ENCODE data around the gene ZNF497. TPM values are rescaled to one million over a fixed set of nuclear protein-coding genes. Genes with fewer than 3 reads are reported as not detected.
A peak's percentile ranks its signal among the peaks of the same experiment; 100 is the strongest.

ZNF497 gene
- total and polyA plus RNA-seq, 9 of the 15 experiments (the other 6 are each of a cell fraction or from before 2014, with no cell fraction given): 0.06 to 0.98 (median 0.44) TPM; not detected in 1

DNA sequence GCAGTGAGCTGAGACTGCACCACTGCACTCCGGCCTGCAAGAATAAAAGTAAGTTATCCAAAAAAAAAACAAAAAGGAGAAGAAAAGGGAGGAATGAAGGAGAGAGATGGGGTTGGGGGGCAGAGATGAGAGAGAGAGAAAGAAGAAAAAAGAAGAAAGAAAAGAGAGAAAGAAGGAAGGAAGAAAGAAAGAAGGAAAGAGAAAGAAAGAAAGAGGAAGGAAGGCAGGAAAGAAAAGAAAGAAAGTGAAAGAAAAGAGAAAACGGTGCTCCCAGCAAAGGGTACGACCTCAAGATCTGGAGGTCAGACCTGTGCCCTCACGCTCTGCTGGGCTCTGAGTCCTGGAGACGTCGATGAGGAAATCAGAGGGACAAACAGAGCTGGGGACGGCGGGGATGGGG, 13.0 kb downstream of the ZNF497 start:
- WGBS (ENCODE audit: insufficient coverage, low coverage, missing lambda C conversion rate): 74% methylated on average over 4 of the region's 8 CpGs
- H3K9me3 ChIP-seq (replicated peaks; ENCODE audit: control insufficient read depth, insufficient read depth, low read depth, low read length): no peaks in the 10 kb centered on the region
- in situ Hi-C loops (cut with MboI) (no loop called here), intact Hi-C loops (cut with micrococcal nuclease) (no loop called here)
- H3K36me3 ChIP-seq (ENCODE audit: control insufficient read depth, insufficient read depth, low read length): no peaks in the 10 kb centered on the region
- no peak for DNase-seq (ENCODE audit: extremely low read depth in 1 of 4, low spot score in 3 of 4)
- no peak overlapping the region for H3K4me2 ChIP-seq (ENCODE audit: insufficient read depth, low read length)
- H3K27me3 ChIP-seq (ENCODE audit: control insufficient read depth in 2 of 2, insufficient read depth in 2 of 2, low read length in 2 of 2): no peaks in the 10 kb centered on the region
- H3K4me1 ChIP-seq (replicated peaks in 1 of 2; ENCODE audit: control insufficient read depth in 2 of 2, insufficient read depth in 2 of 2, low read length in 2 of 2): peaks cover 5 to 25% of the 10 kb centered on the region in 2 experiments; a peak in 4 of 5 replicates
- TF ChIP-seq, protein P1, sequence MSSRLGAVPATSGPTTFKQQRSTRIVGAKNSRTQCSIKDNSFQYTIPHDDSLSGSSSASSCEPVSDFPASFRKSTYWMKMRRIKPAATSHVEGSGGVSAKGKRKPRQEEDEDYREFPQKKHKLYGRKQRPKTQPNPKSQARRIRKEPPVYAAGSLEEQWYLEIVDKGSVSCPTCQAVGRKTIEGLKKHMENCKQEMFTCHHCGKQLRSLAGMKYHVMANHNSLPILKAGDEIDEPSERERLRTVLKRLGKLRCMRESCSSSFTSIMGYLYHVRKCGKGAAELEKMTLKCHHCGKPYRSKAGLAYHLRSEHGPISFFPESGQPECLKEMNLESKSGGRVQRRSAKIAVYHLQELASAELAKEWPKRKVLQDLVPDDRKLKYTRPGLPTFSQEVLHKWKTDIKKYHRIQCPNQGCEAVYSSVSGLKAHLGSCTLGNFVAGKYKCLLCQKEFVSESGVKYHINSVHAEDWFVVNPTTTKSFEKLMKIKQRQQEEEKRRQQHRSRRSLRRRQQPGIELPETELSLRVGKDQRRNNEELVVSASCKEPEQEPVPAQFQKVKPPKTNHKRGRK (tag; IDR thresholded peaks at IDR 0.05): peak; percentile 48; the same call in 1 of the 2 replicates
- TF ChIP-seq, protein P2, sequence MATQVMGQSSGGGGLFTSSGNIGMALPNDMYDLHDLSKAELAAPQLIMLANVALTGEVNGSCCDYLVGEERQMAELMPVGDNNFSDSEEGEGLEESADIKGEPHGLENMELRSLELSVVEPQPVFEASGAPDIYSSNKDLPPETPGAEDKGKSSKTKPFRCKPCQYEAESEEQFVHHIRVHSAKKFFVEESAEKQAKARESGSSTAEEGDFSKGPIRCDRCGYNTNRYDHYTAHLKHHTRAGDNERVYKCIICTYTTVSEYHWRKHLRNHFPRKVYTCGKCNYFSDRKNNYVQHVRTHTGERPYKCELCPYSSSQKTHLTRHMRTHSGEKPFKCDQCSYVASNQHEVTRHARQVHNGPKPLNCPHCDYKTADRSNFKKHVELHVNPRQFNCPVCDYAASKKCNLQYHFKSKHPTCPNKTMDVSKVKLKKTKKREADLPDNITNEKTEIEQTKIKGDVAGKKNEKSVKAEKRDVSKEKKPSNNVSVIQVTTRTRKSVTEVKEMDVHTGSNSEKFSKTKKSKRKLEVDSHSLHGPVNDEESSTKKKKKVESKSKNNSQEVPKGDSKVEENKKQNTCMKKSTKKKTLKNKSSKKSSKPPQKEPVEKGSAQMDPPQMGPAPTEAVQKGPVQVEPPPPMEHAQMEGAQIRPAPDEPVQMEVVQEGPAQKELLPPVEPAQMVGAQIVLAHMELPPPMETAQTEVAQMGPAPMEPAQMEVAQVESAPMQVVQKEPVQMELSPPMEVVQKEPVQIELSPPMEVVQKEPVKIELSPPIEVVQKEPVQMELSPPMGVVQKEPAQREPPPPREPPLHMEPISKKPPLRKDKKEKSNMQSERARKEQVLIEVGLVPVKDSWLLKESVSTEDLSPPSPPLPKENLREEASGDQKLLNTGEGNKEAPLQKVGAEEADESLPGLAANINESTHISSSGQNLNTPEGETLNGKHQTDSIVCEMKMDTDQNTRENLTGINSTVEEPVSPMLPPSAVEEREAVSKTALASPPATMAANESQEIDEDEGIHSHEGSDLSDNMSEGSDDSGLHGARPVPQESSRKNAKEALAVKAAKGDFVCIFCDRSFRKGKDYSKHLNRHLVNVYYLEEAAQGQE (IDR thresholded peaks at IDR 0.05; ENCODE audit: borderline replicate concordance): no peak
- TF ChIP-seq, protein P2 (CRISPR knock-in tag; IDR thresholded peaks at IDR 0.05; ENCODE audit: low read depth): no peak
- H4K20me1 ChIP-seq (replicated peaks; ENCODE audit: control insufficient read depth, insufficient read depth, low read length): no peaks in the 10 kb centered on the region
- no peak for FAIRE-seq
- BruUV-seq (replicated peaks): TSS peak; percentile 42
- H3K9me1 ChIP-seq (ENCODE audit: control insufficient read depth, insufficient read depth, low read length): no peaks in the 10 kb centered on the region
- H3K4me3 ChIP-seq: no peak overlapping the region
- H3K9ac ChIP-seq (ENCODE audit: insufficient read depth in 1 of 2, low read depth in 2 of 2, low read length in 2 of 2): no peak overlapping the region
- ChIA-PET CTCF (ENCODE audit: low intra/inter-chr PET ratio) (interaction anchor here (0.6 kb wide), 1 partner anchor 9 kb away, joined by 3 read pairs; no protein-coding TSS in a partner anchor), POLR2A (interaction anchor here (0.6 to 3.6 kb wide), 2 partner anchors 13 to 29 kb away, joined by 3 to 20 read pairs; partner anchors contain the start of gene ZNF497)
- no peak for ATAC-seq
- no peak overlapping the region for H3K27ac ChIP-seq (ENCODE audit: extremely low read depth, low read depth, low read length)
- no peak overlapping the region for H2AFZ ChIP-seq (ENCODE audit: low read depth, low read length)
- no peaks in the 10 kb centered on the region for H3K79me2 ChIP-seq (ENCODE audit: control insufficient read depth, insufficient read depth, low read length)

Measured in K562 (cell line).